GM12891 (cell line): ENCODE results near the gene EEF1AKMT3.

Source experiments
- POLR2A ChIP-seq: IDR thresholded peaks from 2 replicates; pipeline ENCODE4 v1.6.1; 2011; ENCODE audit warnings: low read depth, low read length, control low read depth
- TAF1 ChIP-seq: IDR thresholded peaks from 2 replicates; pipeline ENCODE4 v1.6.1; 2011; ENCODE audit warnings: low read depth, low read length, control low read depth

GRCh38 chr12:57727758-57728395, 44.5 kb upstream of the EEF1AKMT3 start:
- no peak for TF ChIP-seq TAF1
- no peak for TF ChIP-seq POLR2A
